ENCODE results near the gene NCOA1. TPM values are rescaled to one million over a fixed set of nuclear protein-coding genes. Genes with fewer than 3 reads are reported as not detected.

Gene NCOA1
- total RNA-seq, 1 donor from 2014 or later: 75.1 TPM

DNA sequence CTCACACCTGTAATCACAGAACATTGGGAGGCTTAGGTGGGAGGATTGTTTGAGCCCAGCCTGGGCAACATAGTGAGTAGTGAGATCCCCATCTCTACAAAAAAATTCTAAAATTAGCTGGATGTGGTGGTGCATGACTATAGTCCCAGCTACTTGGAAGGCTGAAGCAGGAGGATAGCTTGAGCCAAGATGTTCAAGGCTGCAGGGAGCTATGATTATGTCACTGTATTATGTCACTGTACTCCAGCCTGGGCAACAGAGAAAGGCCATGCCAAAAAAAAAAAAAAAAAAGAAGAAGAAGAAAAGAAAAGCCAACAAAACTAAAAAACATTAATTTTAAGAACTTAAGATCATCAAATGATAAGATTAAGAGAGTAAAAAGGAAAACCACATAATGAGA lies 17.4 kb upstream of the NCOA1 start:
- DNase-seq: no peak
- peaks cover 2% of the 10 kb centered on the region for H3K27me3 Mint-ChIP-seq (ENCODE audit: unreplicated experiment)
- H3K36me3 Mint-ChIP-seq (ENCODE audit: unreplicated experiment): no peaks in the 10 kb centered on the region
- no peak overlapping the region for H3K4me3 Mint-ChIP-seq (ENCODE audit: unreplicated experiment)
- TF ChIP-seq, protein P1, sequence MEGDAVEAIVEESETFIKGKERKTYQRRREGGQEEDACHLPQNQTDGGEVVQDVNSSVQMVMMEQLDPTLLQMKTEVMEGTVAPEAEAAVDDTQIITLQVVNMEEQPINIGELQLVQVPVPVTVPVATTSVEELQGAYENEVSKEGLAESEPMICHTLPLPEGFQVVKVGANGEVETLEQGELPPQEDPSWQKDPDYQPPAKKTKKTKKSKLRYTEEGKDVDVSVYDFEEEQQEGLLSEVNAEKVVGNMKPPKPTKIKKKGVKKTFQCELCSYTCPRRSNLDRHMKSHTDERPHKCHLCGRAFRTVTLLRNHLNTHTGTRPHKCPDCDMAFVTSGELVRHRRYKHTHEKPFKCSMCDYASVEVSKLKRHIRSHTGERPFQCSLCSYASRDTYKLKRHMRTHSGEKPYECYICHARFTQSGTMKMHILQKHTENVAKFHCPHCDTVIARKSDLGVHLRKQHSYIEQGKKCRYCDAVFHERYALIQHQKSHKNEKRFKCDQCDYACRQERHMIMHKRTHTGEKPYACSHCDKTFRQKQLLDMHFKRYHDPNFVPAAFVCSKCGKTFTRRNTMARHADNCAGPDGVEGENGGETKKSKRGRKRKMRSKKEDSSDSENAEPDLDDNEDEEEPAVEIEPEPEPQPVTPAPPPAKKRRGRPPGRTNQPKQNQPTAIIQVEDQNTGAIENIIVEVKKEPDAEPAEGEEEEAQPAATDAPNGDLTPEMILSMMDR (IDR thresholded peaks at IDR 0.05; ENCODE audit: partially characterized antibody, unreplicated experiment): no peak
- no peak overlapping the region for H3K27ac Mint-ChIP-seq (ENCODE audit: unreplicated experiment)
- peaks cover 5% of the 10 kb centered on the region for H3K4me1 Mint-ChIP-seq (ENCODE audit: low read depth, unreplicated experiment)
- no peaks in the 10 kb centered on the region for H3K9me3 Mint-ChIP-seq (ENCODE audit: unreplicated experiment)

- H3K27ac Mint-ChIP-seq (ENCODE audit: unreplicated experiment): no peak overlapping the region
- H3K36me3 Mint-ChIP-seq (ENCODE audit: unreplicated experiment): no peaks in the 10 kb centered on the region
- DNase-seq: no peak
- TF ChIP-seq, protein P1 (IDR thresholded peaks at IDR 0.05; ENCODE audit: partially characterized antibody, unreplicated experiment): no peak
- no peak overlapping the region for H3K4me3 Mint-ChIP-seq (ENCODE audit: unreplicated experiment)
- H3K27me3 Mint-ChIP-seq (ENCODE audit: unreplicated experiment): peaks cover 2% of the 10 kb centered on the region
- H3K4me1 Mint-ChIP-seq (ENCODE audit: low read depth, unreplicated experiment): peaks cover 5% of the 10 kb centered on the region
- no peaks in the 10 kb centered on the region for H3K9me3 Mint-ChIP-seq (ENCODE audit: unreplicated experiment)
These were observed 17.0 kb upstream of the NCOA1 start for GRCh38 chr2:24474053-24474452.

- Mint-ChIP-seq H3K27ac (ENCODE audit: unreplicated experiment) (no peak overlapping the region), H3K27me3 (ENCODE audit: unreplicated experiment) (peaks cover 2% of the 10 kb centered on the region), H3K4me3 (ENCODE audit: unreplicated experiment) (no peak overlapping the region), H3K9me3 (ENCODE audit: unreplicated experiment) (no peaks in the 10 kb centered on the region), H3K36me3 (ENCODE audit: unreplicated experiment) (no peaks in the 10 kb centered on the region), H3K4me1 (ENCODE audit: low read depth, unreplicated experiment) (no peaks in the 10 kb centered on the region)
- TF ChIP-seq, protein P1 (IDR thresholded peaks at IDR 0.05; ENCODE audit: partially characterized antibody, unreplicated experiment): no peak
- no peak for DNase-seq
These were observed 13.8 kb upstream of the NCOA1 start for GRCh38 chr2:24477229-24477628.

DNA sequence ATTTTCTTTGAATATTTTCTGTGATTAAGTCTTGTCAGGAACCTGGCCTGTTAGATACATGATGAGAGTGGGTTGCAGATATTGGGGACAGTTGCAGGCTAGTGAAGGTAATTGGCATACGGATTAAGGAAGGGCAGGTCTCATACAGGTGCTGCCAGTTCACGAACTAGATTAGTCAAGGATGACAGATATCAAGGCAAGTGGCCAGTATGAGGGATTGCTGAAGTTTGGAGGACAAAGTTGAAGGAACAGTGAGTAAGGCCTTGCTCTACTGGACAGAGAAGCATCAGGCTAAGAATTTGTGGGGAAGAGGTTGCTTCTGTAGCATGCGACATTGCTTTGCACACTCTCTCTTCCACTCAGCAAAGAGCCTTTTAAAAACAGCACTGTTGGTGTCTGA lies 12.8 kb upstream of the NCOA1 start:
- no peaks in the 10 kb centered on the region for H3K36me3 Mint-ChIP-seq (ENCODE audit: unreplicated experiment)
- no peak overlapping the region for H3K27ac Mint-ChIP-seq (ENCODE audit: unreplicated experiment)
- H3K9me3 Mint-ChIP-seq (ENCODE audit: unreplicated experiment): no peaks in the 10 kb centered on the region
- H3K27me3 Mint-ChIP-seq (ENCODE audit: unreplicated experiment): peaks cover 2% of the 10 kb centered on the region
- TF ChIP-seq, protein P1 (IDR thresholded peaks at IDR 0.05; ENCODE audit: partially characterized antibody, unreplicated experiment): no peak
- no peak for DNase-seq
- H3K4me1 Mint-ChIP-seq (ENCODE audit: low read depth, unreplicated experiment): no peaks in the 10 kb centered on the region
- no peak overlapping the region for H3K4me3 Mint-ChIP-seq (ENCODE audit: unreplicated experiment)

- H3K27ac Mint-ChIP-seq (ENCODE audit: unreplicated experiment): no peak overlapping the region
- peaks cover 8% of the 10 kb centered on the region for H3K36me3 Mint-ChIP-seq (ENCODE audit: unreplicated experiment)
- peaks cover 2% of the 10 kb centered on the region for H3K27me3 Mint-ChIP-seq (ENCODE audit: unreplicated experiment)
These were observed 10.8 kb upstream of the NCOA1 start for GRCh38 chr2:24480245-24480644.

More at GRCh38 chr2:24480245-24480644, 10.8 kb upstream of the NCOA1 start:
- Mint-ChIP-seq H3K9me3 (ENCODE audit: unreplicated experiment) (peaks cover 2% of the 10 kb centered on the region), H3K4me1 (ENCODE audit: low read depth, unreplicated experiment) (no peaks in the 10 kb centered on the region), H3K4me3 (ENCODE audit: unreplicated experiment) (no peak overlapping the region)
- no peak for DNase-seq
- TF ChIP-seq, protein P1 (IDR thresholded peaks at IDR 0.05; ENCODE audit: partially characterized antibody, unreplicated experiment): no peak
